ENCODE results near the gene EMP1. TPM values are rescaled to one million over a fixed set of nuclear protein-coding genes. Genes with fewer than 3 reads are reported as not detected.

The EMP1 gene
- total and polyA plus RNA-seq, 9 of the 15 experiments (the other 6 are each of a cell fraction or from before 2014, with no cell fraction given) = 0.10 to 0.60 TPM; not detected in 7

- H3K9me1 ChIP-seq (ENCODE audit: control insufficient read depth, insufficient read depth, low read length) = no peaks in the 10 kb centered on the region
- no peaks in the 10 kb centered on the region for H3K36me3 ChIP-seq (ENCODE audit: control insufficient read depth, insufficient read depth, low read length)
- CTCF ChIA-PET (ENCODE audit: low intra/inter-chr PET ratio) = no interaction called here
- H3K27ac ChIP-seq (ENCODE audit: extremely low read depth, low read depth, low read length) = no peak overlapping the region
- POLR2A ChIA-PET = interaction anchor here (0.7 kb wide), 1 partner anchor 18 kb away, joined by 4 read pairs; no protein-coding TSS in a partner anchor
- ATAC-seq = no peak
- no peaks in the 10 kb centered on the region; a peak in 1 of 5 replicates for H3K27me3 ChIP-seq (ENCODE audit: control insufficient read depth in 2 of 2, insufficient read depth in 2 of 2, low read length in 2 of 2)
- peaks cover 0 to 3% of the 10 kb centered on the region in 2 experiments; a peak in 1 of 5 replicates for H3K4me1 ChIP-seq (replicated peaks in 1 of 2; ENCODE audit: control insufficient read depth in 2 of 2, insufficient read depth in 2 of 2, low read length in 2 of 2)
- no peak for DNase-seq (ENCODE audit: extremely low read depth in 1 of 4, low spot score in 3 of 4)
- no peaks in the 10 kb centered on the region for H3K9me3 ChIP-seq (replicated peaks; ENCODE audit: control insufficient read depth, insufficient read depth, low read depth, low read length)
- no TSS peak for BruUV-seq (replicated peaks)
- FAIRE-seq = no peak
- no peaks in the 10 kb centered on the region for H3K79me2 ChIP-seq (ENCODE audit: control insufficient read depth, insufficient read depth, low read length)
- no peak overlapping the region for H3K4me3 ChIP-seq
- intact Hi-C loops (cut with micrococcal nuclease) (loop anchor here (5.0 to 10.0 kb wide), 2 partner anchors 68 to 911 kb away; no protein-coding TSS in a partner anchor), in situ Hi-C loops (cut with MboI) (no loop called here)
- no peak overlapping the region for H3K4me2 ChIP-seq (ENCODE audit: insufficient read depth, low read length)
- H3K9ac ChIP-seq (ENCODE audit: insufficient read depth in 1 of 2, low read depth in 2 of 2, low read length in 2 of 2) = no peak overlapping the region
- H4K20me1 ChIP-seq (replicated peaks; ENCODE audit: control insufficient read depth, insufficient read depth, low read length) = no peaks in the 10 kb centered on the region
- no peak overlapping the region for H2AFZ ChIP-seq (ENCODE audit: low read depth, low read length)
- TF ChIP-seq MAZ (CRISPR knock-in tag; conservative IDR thresholded peaks at IDR 0.05 in 1 of 2, IDR thresholded peaks at IDR 0.05 in 1 of 2) (no peak), ZFP1 (CRISPR knock-in tag; IDR thresholded peaks at IDR 0.05) (no peak), ZNF324 (CRISPR knock-in tag; IDR thresholded peaks at IDR 0.05) (no peak), SMAD3 (CRISPR knock-in tag; conservative IDR thresholded peaks at IDR 0.05) (no peak), CREM (IDR thresholded peaks at IDR 0.05; ENCODE audit: low read depth) (no peak), ELF2 (CRISPR knock-in tag; IDR thresholded peaks at IDR 0.05) (no peak), ZNF639 (CRISPR knock-in tag; conservative IDR thresholded peaks at IDR 0.05 in 1 of 2, IDR thresholded peaks at IDR 0.05 in 1 of 2) (no peak), ZBTB2 (IDR thresholded peaks at IDR 0.05) (no peak), BCOR (IDR thresholded peaks at IDR 0.05) (no peak), ZNF12 (CRISPR knock-in tag; IDR thresholded peaks at IDR 0.05) (no peak), SRSF7 (optimal IDR thresholded peaks at IDR 0.05; ENCODE audit: low read depth, low read length) (no peak), ZNF695 (CRISPR knock-in tag; IDR thresholded peaks at IDR 0.05) (no peak), ZNF507 (tag; conservative IDR thresholded peaks at IDR 0.05) (no peak)
- TF ChIP-seq, protein P1, sequence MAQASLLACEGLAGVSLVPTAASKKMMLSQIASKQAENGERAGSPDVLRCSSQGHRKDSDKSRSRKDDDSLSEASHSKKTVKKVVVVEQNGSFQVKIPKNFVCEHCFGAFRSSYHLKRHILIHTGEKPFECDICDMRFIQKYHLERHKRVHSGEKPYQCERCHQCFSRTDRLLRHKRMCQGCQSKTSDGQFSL (CRISPR knock-in tag; IDR thresholded peaks at IDR 0.05) = no peak
- TF ChIP-seq, protein P1 (tag; IDR thresholded peaks at IDR 0.05) = no peak
- WGBS (ENCODE audit: insufficient coverage, low coverage, missing lambda C conversion rate) = 2% methylated on average over 4 of the region's 4 CpGs
Observed at GRCh38 chr12:13256692-13257045, 60.1 kb downstream of the EMP1 start.
